Vagina (tissue), 2 donors: ENCODE results near the gene TECTA.
"Not testable (repeated sequence)": the region's sequence is repeated elsewhere in the genome, so short reads cannot be mapped to it uniquely, and the experiment has no call there.

ENCODE experiments used
- CTCF ChIP-seq, 3 experiments: fragments of 450-650 bp in 2 of 3; fragments of 200-600 bp in 1 of 3; sonication (generic) in 1 of 3; IDR thresholded peaks; one replicate each; pipeline ENCODE4 v1.5.1; 2017 to 2019; ENCODE audit warnings: antibody characterized with exemption in 3 of 3, mild to moderate bottlenecking in 2 of 3, moderate library complexity in 2 of 3
- POLR2A ChIP-seq, 2 donors: fragments of 450-650 bp; IDR thresholded peaks; one replicate each; pipeline ENCODE4 v1.6.1; 2017; ENCODE audit warnings: antibody characterized with exemption in 2 of 2, mild to moderate bottlenecking in 2 of 2, moderate library complexity in 2 of 2
- POLR2AphosphoS5 ChIP-seq, 2 donors: sonication (generic); formaldehyde crosslinking; IDR thresholded peaks; one replicate each; pipeline ENCODE4 v1.9.0; 2017; ENCODE audit warnings: antibody characterized with exemption in 2 of 2, mild to moderate bottlenecking in 2 of 2, low read depth in 1 of 2; ENCODE audit not compliant: insufficient read depth in 1 of 2

DNA sequence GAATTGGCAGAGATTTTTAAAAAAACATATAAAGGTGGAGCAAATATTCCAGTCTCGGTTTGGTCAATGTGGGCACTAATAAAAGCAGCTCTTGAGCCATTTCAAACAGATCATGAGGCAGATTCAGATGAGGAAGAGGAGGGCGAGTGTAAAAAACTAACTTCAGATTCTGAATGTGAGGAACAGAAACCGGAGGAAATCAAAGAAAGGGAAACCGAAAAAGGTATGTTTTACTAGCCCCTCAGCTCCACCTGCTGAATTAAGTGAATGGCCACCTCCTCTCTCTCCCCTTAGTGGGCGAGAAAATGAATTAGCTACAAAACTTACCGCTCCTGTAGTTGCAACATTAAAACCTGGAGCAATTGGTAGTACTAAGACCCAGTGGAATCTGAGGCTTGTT lies 136.2 kb downstream of the TECTA start:
- not testable (repeated sequence) for TF ChIP-seq POLR2A (IDR thresholded peaks at IDR 0.05); CTCF (IDR thresholded peaks at IDR 0.05); POLR2AphosphoS5 (IDR thresholded peaks at IDR 0.05; ENCODE audit: insufficient read depth in 1 of 2, low read depth in 1 of 2)
